Non-pigmented ciliary epithelial cell (primary cell): ENCODE data around the gene NEDD4L.
A peak's percentile ranks its signal among the peaks of the same experiment; 100 is the strongest.

Source experiments
- DNase-seq: peaks from one replicate; pipeline ENCODE4 v3.0.0-alpha.2; 2010; ENCODE audit warnings: low read depth

Gene NEDD4L

GRCh38 chr18:58118536-58118935, 74.5 kb downstream of the NEDD4L start:
- DNase-seq, result no peak

- DNase-seq, result no peak
Measured at GRCh38 chr18:58119819-58120218, 75.8 kb downstream of the NEDD4L start.

GRCh38 chr18:58124475-58124874, 80.4 kb downstream of the NEDD4L start:
- DNase-seq, result no peak

GRCh38 chr18:58125183-58125582, 81.2 kb downstream of the NEDD4L start:
- DNase-seq, result no peak

GRCh38 chr18:58125756-58126155, 81.7 kb downstream of the NEDD4L start:
- DNase-seq, result no peak

- no peak for DNase-seq
Measured at GRCh38 chr18:58128381-58129374, 84.7 kb downstream of the NEDD4L start.

GRCh38 chr18:58132595-58133261, 88.7 kb downstream of the NEDD4L start:
- DNase-seq, result no peak

GRCh38 chr18:58135183-58135641, 91.2 kb downstream of the NEDD4L start:
- peak; percentile 48 for DNase-seq

GRCh38 chr18:58135701-58136331, 91.8 kb downstream of the NEDD4L start:
- DNase-seq, result peak; percentile 23

- no peak for DNase-seq
Measured at GRCh38 chr18:58136879-58137278, 92.9 kb downstream of the NEDD4L start.

- no peak for DNase-seq
Measured at GRCh38 chr18:58139459-58140386, 95.7 kb downstream of the NEDD4L start.

- no peak for DNase-seq
Measured at GRCh38 chr18:58140387-58141325, 96.6 kb downstream of the NEDD4L start.

GRCh38 chr18:58143386-58143785, 99.4 kb downstream of the NEDD4L start:
- DNase-seq, result no peak

GRCh38 chr18:58144106-58144505, 100.1 kb downstream of the NEDD4L start:
- DNase-seq, result no peak

GRCh38 chr18:58144671-58145285, 100.8 kb downstream of the NEDD4L start:
- DNase-seq, result no peak

- no peak for DNase-seq
Measured at GRCh38 chr18:58146099-58146498, 102.1 kb downstream of the NEDD4L start.

- DNase-seq, result no peak
Measured at GRCh38 chr18:58148954-58149471, 105.0 kb downstream of the NEDD4L start.

- no peak for DNase-seq
Measured at GRCh38 chr18:58150772-58151171, 106.7 kb downstream of the NEDD4L start.

- no peak for DNase-seq
Measured at GRCh38 chr18:58152216-58152615, 108.2 kb downstream of the NEDD4L start.

- no peak for DNase-seq
Measured at GRCh38 chr18:58152891-58153290, 108.9 kb downstream of the NEDD4L start.
